HFFc6 (cell line): ENCODE data around the gene PYROXD2. TPM values are rescaled to one million over a fixed set of nuclear protein-coding genes. Genes with fewer than 3 reads are reported as not detected.
"Not testable (repeated sequence)": the region's sequence is repeated elsewhere in the genome, so short reads cannot be mapped to it uniquely, and the experiment has no call there.

Source experiments
- DNase-seq: peaks from one replicate; pipeline ENCODE4 v3.0.0-alpha.2; 2018
- H3K27ac Mint-ChIP-seq: 2 replicates; pipeline ENCODE4 v1.8.0; 2020; ENCODE audit warnings: mild to moderate bottlenecking, mixed read lengths
- H3K27me3 Mint-ChIP-seq: 2 replicates; pipeline ENCODE4 v1.8.0; 2021; ENCODE audit warnings: mild to moderate bottlenecking, moderate library complexity, mixed read lengths; ENCODE audit not compliant: insufficient read depth
- H3K36me3 Mint-ChIP-seq: 2 replicates; pipeline ENCODE4 v1.8.0; 2021; ENCODE audit warnings: low read depth, mixed read lengths
- H3K4me1 Mint-ChIP-seq: 2 replicates; pipeline ENCODE4 v1.8.0; 2020; ENCODE audit warnings: low read depth, mixed read lengths
- H3K4me3 Mint-ChIP-seq: 2 replicates; pipeline ENCODE4 v1.8.0; 2020; ENCODE audit warnings: mild to moderate bottlenecking, moderate library complexity, mixed read lengths
- H3K9me3 Mint-ChIP-seq: 2 replicates; pipeline ENCODE4 v1.8.0; 2020; ENCODE audit warnings: mild to moderate bottlenecking, mixed read lengths
- CTCF ChIP-seq: fragments of 200-600 bp; sonication (generic); IDR thresholded peaks from 2 replicates; pipeline ENCODE4 v1.5.0; 2021; ENCODE audit warnings: antibody characterized with exemption, mild to moderate bottlenecking
- total RNA-seq, 6 experiments: library from RNA; stranded (reverse); fragmentation: NEBNext Ultra II Directional; extraction: Animal tissue kit (Norgen Biotek cat#: 25700); gene quantifications; 2 replicates in 1 of 6; 3 replicates in 5 of 6; pipeline ENCODE4 v1.2.3, GENCODE V29; 2021

Gene PYROXD2
- total RNA-seq, 6 experiments from 2014 or later: 7.6 to 10.3 (median 8.9) TPM

DNA sequence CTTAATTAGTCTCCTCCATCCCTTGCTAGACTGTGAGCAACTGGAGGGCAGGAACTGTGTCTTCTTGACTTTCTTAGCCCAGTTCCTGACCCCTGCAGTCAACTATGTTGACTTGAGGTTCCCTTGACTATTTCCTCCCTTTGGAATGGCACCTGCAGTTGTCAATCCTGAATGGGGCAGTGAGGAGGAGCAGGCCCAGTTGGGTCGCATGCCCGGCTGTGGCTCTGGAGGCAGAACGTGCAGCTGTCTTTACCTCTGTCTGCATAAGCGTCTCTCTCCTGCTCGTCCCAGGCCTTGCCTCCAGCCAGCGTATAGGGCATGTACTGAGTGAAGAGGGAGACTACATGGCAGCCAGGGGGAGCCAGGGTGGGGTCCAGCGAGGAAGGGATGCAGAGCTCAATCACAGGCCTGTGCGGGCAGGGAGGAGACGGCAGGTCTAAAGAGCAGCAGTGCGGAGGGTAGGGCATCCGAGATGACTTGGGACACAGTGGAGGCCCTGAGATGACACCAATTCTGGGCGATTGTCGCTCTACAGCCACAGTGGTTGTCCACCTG lies 26.8 kb downstream of the PYROXD2 start:
- no peak; the same call in 1 of the 2 replicates for TF ChIP-seq CTCF
- H3K27me3 Mint-ChIP-seq: peaks cover 2% of the 10 kb centered on the region; the same call in 1 of the 2 replicates

DNA sequence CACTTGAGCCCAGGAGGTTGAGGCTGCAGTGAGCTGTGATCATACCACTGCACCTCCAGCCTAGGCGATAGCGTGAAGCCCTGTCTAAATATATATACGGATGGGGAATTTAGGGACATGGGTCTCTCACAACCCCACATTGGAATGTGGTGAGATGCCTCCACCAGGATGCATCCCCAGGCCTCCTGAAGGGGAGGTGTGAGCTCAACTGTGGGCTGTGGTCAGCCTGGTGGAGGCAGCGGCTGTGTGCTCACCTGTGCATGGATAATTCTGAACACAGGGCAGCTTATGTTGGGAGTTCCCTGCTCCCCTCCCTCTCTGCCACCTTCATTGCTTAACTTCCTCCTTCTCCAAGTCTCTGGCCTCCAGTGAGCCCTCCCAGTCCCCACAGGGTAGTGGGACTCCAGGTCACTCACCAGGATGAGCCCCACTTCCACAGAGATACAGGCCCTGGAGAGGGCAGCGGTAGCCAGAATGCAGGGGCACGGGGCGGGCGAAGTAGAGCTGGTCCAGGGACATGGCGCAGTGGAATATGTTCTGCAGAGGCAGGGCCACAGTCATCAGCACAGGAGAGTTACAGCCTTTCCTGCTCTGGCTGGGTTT lies 30.4 kb downstream of the PYROXD2 start:
- no peak overlapping the region for H3K27ac Mint-ChIP-seq
- peaks cover 2% of the 10 kb centered on the region; the same call in 1 of the 2 replicates for H3K27me3 Mint-ChIP-seq

More for the DNA sequence above, 26.8 kb downstream of the PYROXD2 start:
- no peaks in the 10 kb centered on the region for H3K9me3 Mint-ChIP-seq
- DNase-seq: no peak
- peaks cover 7% of the 10 kb centered on the region for H3K4me1 Mint-ChIP-seq
- no peak overlapping the region for H3K4me3 Mint-ChIP-seq
- peaks cover 10% of the 10 kb centered on the region for H3K36me3 Mint-ChIP-seq
- H3K27ac Mint-ChIP-seq: no peak overlapping the region

DNA sequence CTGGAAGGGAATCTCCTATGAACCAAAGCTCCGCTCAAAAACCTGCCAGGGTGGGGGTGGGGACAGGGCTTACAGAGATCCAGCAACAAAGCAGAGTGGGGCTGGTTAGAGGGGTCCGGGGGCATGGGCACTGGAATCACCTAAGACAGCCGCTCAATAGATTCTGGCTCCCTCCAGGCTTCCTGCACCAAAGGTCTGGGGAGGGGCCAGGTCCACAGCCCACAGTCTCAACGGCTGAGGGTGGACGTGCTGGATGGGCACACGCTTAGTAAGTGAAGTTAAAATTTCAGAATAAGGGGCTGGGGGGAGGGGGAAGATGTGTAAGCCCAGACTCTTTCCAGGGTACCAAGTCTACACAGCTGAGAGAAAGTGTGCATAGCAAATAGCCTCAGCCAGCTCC lies 31.1 kb downstream of the PYROXD2 start:
- H3K27ac Mint-ChIP-seq: peak overlapping the region; percentile 84; the same call in 1 of the 2 replicates
- TF ChIP-seq CTCF: no peak
- peaks cover 13% of the 10 kb centered on the region for H3K36me3 Mint-ChIP-seq
- H3K4me1 Mint-ChIP-seq: peaks cover 28% of the 10 kb centered on the region
- H3K9me3 Mint-ChIP-seq: no peaks in the 10 kb centered on the region
- H3K27me3 Mint-ChIP-seq: peaks cover under 1% of the 10 kb centered on the region; the same call in 1 of the 2 replicates
- no peak for DNase-seq
- no peak overlapping the region for H3K4me3 Mint-ChIP-seq

More for the DNA sequence above, 30.4 kb downstream of the PYROXD2 start:
- no peaks in the 10 kb centered on the region for H3K9me3 Mint-ChIP-seq
- no peak overlapping the region for H3K4me3 Mint-ChIP-seq
- no peak for TF ChIP-seq CTCF
- DNase-seq: no peak
- H3K36me3 Mint-ChIP-seq: peaks cover 13% of the 10 kb centered on the region
- peaks cover 21% of the 10 kb centered on the region for H3K4me1 Mint-ChIP-seq

DNA sequence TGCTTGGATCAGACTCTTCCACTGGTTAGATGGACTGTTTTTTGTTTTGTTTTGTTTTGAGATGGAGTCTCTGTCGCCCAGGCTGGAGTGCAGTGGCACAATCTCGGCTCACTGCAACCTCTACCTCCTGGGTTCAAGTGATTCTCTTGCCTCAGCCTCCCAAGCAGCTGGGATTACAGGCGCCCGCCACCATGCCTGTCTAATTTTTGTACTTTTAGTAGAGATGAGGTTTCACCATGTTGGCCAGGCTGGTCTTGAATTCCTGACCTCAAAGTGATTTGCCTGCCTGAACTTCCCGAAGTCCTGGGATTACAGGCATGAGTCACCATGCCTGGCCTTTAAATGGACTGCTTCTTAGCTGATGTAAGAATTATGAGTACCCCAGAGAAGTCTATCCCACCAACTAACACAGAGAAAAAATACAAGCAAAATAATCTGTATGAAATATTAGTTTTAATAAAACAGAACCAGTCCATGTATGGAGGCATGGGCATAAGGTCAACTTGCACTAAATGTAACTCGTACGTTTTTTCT lies 31.8 kb downstream of the PYROXD2 start:
- peak overlapping the region; percentile 22; the same call in 1 of the 2 replicates for H3K4me3 Mint-ChIP-seq
- H3K27ac Mint-ChIP-seq: peak overlapping the region; percentile 84
- not testable (repeated sequence) for H3K27me3 Mint-ChIP-seq, H3K9me3 Mint-ChIP-seq
- peak; percentile 73 for DNase-seq
- H3K4me1 Mint-ChIP-seq: peaks cover 35% of the 10 kb centered on the region
- H3K36me3 Mint-ChIP-seq: peaks cover 12% of the 10 kb centered on the region

DNA sequence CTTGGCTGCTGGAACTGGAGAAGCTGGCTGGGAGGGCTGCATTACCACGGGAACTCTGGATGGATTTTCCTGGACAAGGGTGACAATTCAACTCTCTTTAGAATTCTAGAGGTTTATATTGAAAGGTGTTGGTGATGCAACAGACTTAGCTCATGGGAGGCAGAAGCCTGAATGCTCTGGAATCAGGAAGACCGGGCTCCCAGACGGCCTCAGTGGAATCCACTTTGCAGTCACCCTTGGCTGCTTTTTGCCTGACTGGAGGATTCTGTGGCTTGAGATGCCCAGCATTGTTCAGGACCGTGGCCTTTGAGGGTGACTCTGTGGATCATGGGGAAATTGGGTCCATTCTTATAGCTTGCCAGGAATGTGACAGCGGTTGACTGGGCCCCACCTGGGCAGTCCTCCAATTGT lies 32.3 kb downstream of the PYROXD2 start:
- peak overlapping the region; percentile 22; the same call in 1 of the 2 replicates for H3K4me3 Mint-ChIP-seq

More for the DNA sequence above, 32.3 kb downstream of the PYROXD2 start:
- Mint-ChIP-seq H3K27me3 (no peaks in the 10 kb centered on the region; the same call in 1 of the 2 replicates), H3K4me1 (peaks cover 35% of the 10 kb centered on the region), H3K36me3 (peaks cover 11% of the 10 kb centered on the region), H3K27ac (peak overlapping the region; percentile 84), H3K9me3 (no peaks in the 10 kb centered on the region)
- no peak for DNase-seq
- TF ChIP-seq CTCF: no peak
